Measurements from ENCODE around the gene WWOX.

GRCh38 chr16:79150151-79150550, 1050.7 kb downstream of the WWOX start:
- TF ChIP-seq CTCF (conservative IDR thresholded peaks at IDR 0.05; ENCODE audit: low read depth, low read length) (no peak), USF2 (IDR thresholded peaks at IDR 0.05; ENCODE audit: low read depth, low read length) (no peak), RAD21 (IDR thresholded peaks at IDR 0.05; ENCODE audit: low read length) (no peak), FOS (IDR thresholded peaks at IDR 0.05; ENCODE audit: low read depth, low read length) (no peak), POLR2A (IDR thresholded peaks at IDR 0.05; ENCODE audit: low read depth, low read length) (no peak)
- TF ChIP-seq, protein P1, sequence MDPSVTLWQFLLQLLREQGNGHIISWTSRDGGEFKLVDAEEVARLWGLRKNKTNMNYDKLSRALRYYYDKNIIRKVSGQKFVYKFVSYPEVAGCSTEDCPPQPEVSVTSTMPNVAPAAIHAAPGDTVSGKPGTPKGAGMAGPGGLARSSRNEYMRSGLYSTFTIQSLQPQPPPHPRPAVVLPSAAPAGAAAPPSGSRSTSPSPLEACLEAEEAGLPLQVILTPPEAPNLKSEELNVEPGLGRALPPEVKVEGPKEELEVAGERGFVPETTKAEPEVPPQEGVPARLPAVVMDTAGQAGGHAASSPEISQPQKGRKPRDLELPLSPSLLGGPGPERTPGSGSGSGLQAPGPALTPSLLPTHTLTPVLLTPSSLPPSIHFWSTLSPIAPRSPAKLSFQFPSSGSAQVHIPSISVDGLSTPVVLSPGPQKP (IDR thresholded peaks at IDR 0.05; ENCODE audit: borderline replicate concordance, low read depth, low read length), result no peak
